HG03097 (cell line): Measurements from ENCODE around the gene WDR77.

Source experiments
- ATAC-seq: cut with Tn5 transposase; IDR thresholded peaks from one replicate; pipeline ENCODE4 v1.9.1; 2021; ENCODE audit not compliant: unreplicated experiment, low FRiP score

The WDR77 gene

GRCh38 chr1:111470596-111470995 lies 21.5 kb upstream of the WDR77 start:
- ATAC-seq: no peak

DNA sequence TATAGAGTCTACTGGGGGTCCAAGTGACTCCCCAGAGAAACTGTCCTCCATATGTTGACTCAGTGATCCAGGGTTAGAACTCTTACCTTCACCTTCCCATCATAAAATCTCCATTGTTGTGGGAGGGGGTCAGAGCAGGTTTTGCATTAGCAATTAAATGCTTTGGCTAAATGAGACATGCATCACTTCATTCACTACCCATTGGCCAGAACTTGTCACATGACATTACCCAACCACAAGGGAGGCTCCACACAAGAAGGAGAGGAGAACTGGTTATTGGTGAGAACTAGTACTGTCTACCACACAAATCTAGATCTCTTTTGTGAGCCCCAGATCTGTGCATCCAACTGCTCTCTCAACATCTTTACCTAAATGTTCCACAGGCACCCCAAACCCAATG lies 20.5 kb upstream of the WDR77 start:
- no peak for ATAC-seq

GRCh38 chr1:111468717-111469100 lies 19.7 kb upstream of the WDR77 start:
- ATAC-seq: no peak

DNA sequence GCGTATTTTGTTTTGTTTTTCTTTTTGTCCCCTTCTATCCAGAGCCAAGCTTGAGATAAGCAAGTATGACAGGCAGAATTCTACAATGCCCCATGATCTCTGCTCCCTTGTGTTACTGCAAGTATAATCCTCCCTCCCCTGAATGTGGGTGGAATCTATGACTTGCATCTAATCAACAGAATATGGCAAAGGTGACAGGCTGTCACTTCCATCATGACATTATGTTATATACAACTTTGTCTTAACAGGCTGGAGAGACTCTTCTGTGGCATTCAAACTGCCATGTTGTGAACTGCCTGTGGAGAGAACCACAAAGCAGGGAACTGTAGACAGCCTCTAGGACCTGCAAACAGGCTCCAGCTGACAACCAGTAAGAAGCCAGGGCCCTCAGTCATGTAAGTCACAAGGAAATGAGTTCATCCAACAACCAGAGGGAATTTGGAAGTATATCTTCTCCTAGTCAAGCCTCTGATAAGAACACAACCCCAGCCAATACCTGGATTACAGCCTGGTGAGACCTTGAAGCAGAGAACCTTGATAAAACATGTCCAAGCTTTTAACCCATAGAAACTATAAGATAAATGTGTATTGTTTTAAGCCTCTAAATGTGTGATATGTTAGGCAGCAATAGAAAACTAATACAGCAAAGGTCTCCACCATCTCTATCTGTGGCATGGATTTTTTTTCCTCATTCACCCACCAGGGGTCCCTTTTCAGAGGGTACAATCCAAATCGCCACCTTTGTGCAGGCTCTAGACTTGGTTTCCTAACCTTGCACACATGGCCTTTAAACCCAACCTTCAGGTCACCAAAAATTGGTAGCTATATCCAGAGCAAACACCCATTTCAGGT lies 19.0 kb upstream of the WDR77 start:
- no peak for ATAC-seq

DNA sequence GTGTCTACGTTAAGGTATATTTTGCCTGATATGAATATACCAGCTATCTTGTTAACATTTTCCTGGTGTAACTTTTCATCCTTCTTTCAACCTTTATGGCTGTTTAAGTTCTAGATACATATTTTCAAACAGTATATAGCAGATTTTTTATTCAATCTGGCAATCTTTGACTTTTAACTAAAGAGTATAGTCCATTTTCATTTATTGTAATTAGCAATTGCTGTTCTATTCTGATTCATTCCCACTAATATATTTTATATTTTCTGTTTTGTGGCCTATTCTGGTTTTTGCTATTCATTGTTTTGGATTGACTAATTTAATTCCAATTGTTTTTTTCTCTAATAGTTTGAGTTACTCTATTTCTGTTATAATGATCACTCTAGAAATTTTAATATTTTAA lies 17.4 kb upstream of the WDR77 start:
- ATAC-seq: no peak

GRCh38 chr1:111465754-111466153 lies 16.7 kb upstream of the WDR77 start:
- no peak for ATAC-seq

DNA sequence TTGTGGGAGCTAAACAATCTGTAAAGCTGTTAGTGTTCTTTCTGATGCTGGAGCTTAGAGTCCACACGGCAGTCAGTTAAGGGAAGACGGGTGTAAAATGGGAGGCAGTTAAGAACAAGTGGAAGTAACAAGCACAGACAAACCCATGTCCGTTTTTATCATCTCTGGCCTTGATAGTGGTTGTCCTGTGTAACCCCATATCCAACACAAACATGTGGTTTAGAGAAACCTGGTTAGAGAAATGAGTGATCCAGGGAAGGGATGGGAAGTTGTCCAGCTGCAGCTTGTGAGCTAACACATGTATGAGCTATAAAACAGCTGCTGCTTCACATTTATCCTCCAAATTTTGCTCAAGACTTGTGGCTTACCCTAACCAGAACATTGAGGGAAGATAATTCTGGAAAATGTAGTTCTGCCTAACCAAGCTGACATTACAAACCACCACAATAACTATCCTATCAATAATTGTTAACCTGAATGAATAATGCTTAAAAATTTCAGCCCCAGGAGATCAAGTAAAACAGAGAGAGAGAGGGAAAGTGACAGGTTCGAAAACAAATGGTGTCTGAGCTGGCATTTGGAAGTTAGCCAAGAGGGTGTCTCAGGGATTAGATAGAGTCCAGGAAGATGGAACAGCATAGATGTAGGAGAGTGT lies 14.1 kb upstream of the WDR77 start:
- ATAC-seq: no peak

DNA sequence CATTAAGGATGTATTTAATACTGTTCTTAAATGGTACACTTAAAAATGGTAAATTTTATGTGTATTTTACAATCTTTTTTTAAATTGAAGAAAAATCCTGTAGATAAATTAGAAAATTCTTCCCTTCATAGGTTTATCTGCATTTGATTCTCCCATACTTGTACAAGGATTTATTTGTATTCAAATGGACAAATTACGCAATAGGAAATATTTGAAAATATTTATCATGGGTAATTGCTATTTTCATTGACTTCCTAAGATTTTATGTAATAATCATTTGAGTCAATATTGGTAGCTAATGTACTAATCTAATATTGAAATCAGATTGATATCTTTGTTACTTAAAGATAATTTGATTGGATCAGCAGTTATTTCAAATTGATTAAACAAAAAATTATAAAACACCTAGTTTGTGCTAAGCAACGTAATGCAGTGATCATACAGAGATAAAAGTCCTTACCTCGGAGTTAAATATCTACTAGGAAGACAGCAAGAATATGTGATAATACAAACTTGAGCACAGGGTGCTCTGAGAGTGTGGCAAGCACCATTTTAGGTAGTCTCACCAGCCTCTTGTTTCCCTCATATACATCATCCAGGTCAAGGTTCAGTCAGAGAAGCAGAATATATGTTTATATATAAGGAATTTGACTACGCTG lies 13.4 kb upstream of the WDR77 start:
- no peak for ATAC-seq

- no peak for ATAC-seq
Measured at GRCh38 chr1:111461765-111462164, 12.7 kb upstream of the WDR77 start.

DNA sequence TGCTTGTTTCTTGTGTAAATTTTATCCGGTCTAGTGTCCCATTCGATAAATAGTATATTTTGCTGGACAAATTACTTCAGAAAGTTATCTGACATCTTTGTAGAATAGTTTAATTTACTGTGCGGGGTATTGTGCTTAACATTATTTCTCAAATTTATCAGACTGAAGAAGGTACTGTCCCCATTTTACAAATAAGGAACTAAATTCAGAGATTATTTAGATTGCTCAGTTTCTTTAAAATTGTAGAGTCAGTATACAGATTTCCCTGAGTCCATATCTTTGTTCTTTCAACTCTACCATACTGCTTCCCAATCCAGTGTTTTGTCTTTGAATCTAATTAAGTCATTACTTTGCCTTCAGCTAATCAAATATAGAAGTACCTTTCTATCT lies 6.6 kb upstream of the WDR77 start:
- ATAC-seq: no peak

DNA sequence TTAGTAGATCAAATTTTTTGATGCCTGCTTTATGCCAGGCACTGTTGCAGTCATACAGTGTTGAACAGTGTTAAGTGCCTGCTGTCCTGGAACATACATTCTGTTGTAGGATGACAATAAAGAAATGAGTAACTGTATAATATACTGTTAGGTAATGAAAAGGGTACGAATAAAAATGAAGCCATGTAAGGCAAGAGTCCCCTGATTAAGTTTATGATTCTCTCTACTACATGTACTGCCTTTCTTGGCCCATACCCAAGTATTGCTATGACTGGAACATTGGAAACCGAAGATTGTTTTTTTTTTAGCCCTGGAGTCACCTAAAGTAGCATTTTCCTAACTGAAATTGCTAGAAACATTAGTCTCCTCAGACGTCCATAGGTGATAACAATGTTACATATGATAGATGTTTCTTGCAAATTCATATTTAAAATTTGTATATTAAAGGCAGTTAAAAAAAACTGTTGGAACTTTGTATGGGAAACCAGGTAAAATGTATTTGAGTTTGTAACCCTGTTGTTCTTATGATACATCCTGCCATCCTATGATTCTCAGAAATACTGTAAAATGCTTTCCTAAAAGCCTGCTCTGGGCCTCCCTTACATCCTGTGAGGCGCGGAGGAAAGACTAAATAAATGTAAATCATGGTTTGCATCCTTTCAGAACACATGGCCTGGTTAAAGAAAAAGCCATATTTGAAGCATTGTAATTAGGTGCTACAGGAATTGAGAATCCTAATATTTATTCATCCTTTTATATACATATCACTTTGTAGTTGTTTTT lies 6.0 kb upstream of the WDR77 start:
- no peak for ATAC-seq

DNA sequence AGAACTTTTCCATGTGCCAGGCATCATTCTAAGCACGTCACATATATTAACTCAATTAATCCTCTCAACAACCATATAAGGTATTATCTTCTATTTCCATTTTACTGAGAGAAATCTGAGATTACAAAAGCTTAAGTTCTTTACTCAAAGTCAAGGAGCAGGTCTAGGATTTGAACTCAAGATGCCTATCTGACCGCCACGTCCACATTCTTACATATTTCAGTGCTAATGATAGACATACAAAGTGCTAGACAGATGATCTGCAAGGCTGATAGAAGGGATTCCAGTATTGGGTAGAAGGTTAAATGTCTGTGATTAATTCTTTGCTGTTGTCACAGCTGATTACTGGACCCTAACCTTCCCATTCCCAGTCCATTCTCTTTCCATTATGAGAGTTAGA lies 4.7 kb upstream of the WDR77 start:
- ATAC-seq: no peak

- ATAC-seq: no peak
Measured at GRCh38 chr1:111452581-111452980, 3.5 kb upstream of the WDR77 start.

GRCh38 chr1:111450185-111450584 lies 1.1 kb upstream of the WDR77 start:
- no peak for ATAC-seq

GRCh38 chr1:111449703-111450017 lies 604 bp upstream of the WDR77 start:
- ATAC-seq: peak; percentile 2

GRCh38 chr1:111448482-111448917 lies 556 bp downstream of the WDR77 start:
- ATAC-seq: peak; percentile 19

DNA sequence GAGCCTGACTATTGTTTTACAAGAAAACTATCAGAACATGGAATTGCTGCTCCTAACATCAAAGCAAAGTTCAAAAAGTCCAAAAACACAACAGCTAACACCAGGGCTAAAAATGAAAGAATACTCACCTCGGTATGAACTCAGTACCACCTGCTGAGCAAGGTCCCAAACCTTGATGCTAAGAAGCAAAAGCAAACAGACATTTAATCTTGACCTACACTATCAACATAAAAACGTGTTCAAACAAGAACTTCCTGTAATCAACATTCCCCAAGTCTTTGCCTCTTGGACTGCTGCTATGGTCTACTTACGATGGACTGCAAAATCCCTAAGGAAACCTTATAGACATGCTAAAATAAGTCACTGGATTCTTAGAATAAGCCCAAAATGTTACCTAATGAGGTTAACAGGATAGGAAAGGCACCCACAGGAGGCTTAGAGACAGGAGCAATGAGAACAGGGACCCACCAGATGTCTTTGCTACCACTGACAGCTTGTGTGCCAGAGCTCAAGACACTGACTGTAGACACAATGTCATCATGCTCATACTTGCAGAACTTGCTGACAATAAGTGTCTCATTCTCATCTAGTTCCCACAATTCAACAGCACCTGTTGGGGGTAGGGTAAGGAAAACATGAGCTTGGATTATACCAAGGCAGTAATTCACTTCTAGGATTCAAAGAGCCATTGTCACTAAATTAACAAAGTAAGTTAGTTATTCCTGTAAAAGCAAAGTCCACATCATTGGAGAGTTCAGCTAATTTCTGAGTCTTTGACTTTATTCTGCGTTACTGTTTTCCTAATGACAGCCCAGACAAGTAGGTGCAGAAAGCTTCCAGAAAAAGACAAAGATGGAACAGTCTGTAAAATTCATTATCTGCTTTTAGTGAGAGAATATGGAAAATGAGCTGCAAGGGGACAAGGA lies 1.8 kb downstream of the WDR77 start:
- no peak for ATAC-seq

- no peak for ATAC-seq
Measured at GRCh38 chr1:111446546-111446945, 2.5 kb downstream of the WDR77 start.

DNA sequence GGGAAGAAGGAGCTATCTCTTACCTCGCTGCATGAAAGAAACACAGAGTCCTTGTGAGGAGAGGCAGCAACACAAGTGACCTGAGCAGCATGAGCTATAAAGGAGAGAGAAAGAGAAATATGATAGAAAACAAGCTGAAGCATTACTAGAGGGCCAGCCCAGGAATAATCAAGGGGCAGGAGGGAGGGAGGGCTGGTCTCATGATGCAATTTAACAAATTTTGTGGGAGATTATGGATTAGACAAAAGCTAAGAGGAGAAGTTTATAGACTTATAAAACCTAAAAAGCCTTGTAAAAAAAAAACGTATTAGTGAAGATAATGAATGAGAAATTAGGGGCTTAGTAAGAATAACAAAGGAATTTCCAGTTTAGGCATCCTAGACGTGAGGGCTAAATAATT lies 5.0 kb downstream of the WDR77 start:
- no peak for ATAC-seq

GRCh38 chr1:111442457-111442856 lies 6.6 kb downstream of the WDR77 start:
- ATAC-seq: no peak
